Measurements from ENCODE around the gene CDH15.
"Not testable (repeated sequence)": the region's sequence is repeated elsewhere in the genome, so short reads cannot be mapped to it uniquely, and the experiment has no call there.

CDH15 gene

DNA sequence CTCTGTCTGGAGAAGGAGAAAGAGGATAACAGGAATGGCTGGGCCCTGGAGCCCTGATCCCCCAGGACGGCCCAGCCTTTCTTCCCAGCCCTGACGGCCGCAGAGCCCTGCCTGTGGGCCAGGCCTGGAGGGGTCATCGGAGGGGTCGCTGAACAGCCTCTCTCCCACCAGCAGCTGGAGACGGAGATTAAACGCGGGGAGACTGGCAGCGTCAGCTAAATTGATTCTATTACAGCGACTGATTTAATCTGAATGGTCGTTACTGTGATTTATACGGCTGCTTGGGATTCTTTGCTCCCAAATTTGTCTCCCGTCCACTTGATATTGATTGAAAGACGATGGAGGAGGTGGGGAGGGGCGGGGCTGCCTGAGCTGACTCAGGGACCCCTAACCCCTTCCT, 7.1 kb upstream of the CDH15 start:
- Mint-ChIP-seq H3K4me1 (no peaks in the 10 kb centered on the region), H3K9me3 (no peaks in the 10 kb centered on the region), H3K36me3 (ENCODE audit: insufficient read depth) (peaks cover 12% of the 10 kb centered on the region), H3K4me3 (no peak overlapping the region), H3K27me3 (peaks cover 9% of the 10 kb centered on the region), H3K27ac (ENCODE audit: low read depth) (no peak overlapping the region)
- no peak for ATAC-seq (replicated peaks; ENCODE audit: extremely low read depth, poor library complexity, severe bottlenecking)
- no peak for DNase-seq (ENCODE audit: low spot score in 2 of 2)

DNA sequence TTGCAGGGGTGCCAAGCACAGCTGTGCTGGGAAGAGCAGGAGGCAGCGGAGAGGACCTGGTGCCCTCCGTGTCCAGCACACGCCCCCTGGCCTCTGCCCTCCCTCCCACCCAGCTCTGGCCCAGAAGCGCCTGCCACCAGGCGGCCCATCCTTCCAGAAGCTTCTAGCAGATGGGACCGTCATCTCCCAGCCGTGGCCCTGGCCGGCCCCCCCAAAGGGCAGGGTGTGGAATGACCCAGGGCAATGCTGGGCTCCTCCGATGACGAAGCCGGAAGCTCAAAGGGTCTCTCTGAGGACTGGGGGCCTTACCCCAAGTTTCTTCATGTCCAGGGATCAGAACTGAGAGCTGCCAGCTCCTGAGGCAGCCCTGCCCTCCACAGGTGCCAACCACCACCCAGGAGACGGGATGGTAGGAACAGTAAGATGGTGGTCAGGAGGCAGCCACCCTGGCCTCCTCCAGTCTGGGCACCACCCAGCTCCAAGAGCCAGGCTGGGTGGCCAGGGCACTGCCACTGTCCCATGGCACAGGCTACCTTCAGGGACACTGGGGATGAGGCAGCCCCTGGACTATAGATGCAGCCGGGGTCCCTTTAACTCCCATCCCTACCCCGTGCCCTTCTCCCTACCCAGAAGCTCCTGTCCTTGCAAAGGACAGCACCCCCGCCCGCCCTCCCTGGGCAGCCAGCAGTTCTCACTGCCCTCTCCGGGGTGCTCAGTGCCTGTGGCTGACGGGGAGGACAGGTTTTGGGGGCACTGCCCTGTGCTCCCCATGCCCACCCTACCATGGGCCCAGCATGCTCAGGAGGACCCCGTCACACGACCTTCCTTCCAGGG, 6.5 kb upstream of the CDH15 start:
- Mint-ChIP-seq H3K4me1 (no peaks in the 10 kb centered on the region), H3K27me3 (peaks cover 9% of the 10 kb centered on the region), H3K27ac (ENCODE audit: low read depth) (no peak overlapping the region), H3K4me3 (no peak overlapping the region), H3K9me3 (no peaks in the 10 kb centered on the region), H3K36me3 (ENCODE audit: insufficient read depth) (peaks cover 12% of the 10 kb centered on the region)
- no peak for DNase-seq (ENCODE audit: low spot score in 2 of 2)
- ATAC-seq (replicated peaks; ENCODE audit: extremely low read depth, poor library complexity, severe bottlenecking), result no peak

DNA sequence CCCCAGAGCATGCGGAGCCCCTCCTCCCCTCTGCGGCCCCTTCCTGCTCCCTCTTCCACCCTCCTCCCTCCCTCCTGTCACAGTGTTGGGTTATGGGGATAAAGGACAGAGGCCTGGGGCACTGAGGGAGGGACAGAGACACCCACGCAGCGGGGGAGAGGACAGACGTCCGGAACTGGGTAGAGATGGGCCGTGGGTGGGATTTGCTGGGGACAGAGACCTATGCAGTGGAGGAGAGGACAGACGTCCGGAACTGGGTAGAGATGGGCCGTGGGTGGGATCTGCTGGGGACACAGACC, 5.9 kb upstream of the CDH15 start:
- H3K4me3 Mint-ChIP-seq; H3K9me3 Mint-ChIP-seq; H3K4me1 Mint-ChIP-seq; H3K27me3 Mint-ChIP-seq; ATAC-seq (replicated peaks; ENCODE audit: extremely low read depth, poor library complexity, severe bottlenecking); DNase-seq (ENCODE audit: low spot score in 2 of 2); H3K27ac Mint-ChIP-seq (ENCODE audit: low read depth): not testable (repeated sequence)
- peaks cover 13% of the 10 kb centered on the region for H3K36me3 Mint-ChIP-seq (ENCODE audit: insufficient read depth)

DNA sequence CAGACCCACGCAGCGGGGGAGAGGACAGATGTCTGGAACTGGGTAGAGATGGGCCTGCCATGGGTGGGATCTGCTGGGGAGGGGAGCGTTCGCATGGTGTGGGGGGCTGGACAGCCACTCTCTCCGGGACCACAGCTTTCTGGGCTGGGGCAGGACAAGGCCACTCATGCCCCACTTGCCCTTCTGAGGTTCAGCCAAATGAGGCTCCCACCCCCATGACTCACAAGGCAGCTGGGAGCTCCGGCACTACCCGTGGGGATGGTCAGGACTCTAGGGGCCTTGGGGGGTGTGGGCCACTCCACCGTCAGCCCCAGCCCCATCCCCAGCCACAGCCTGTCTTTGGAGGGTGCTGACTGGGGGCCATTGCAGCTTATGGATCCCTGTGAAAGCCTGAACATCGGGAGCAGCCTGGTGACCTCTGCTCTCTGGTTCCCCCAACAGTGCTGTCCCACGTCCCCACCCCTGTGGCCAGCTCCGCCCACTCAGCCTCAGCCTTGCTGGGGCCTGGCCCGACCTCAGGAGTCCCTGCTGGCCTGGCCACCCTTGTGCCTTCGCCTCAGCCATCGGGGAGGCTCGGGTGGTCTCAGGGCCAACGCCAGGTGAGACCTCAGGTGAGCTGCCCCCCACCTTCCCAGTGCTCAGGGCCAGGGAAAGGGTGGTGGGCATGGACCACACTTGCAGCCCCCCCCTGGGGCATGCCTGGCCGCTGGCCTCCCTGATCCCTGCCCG, 4.7 kb upstream of the CDH15 start:
- peaks cover 9% of the 10 kb centered on the region for H3K27me3 Mint-ChIP-seq
- H3K9me3 Mint-ChIP-seq, result no peaks in the 10 kb centered on the region
- H3K4me3 Mint-ChIP-seq, result no peak overlapping the region
- peaks cover 13% of the 10 kb centered on the region for H3K36me3 Mint-ChIP-seq (ENCODE audit: insufficient read depth)
- DNase-seq (ENCODE audit: low spot score in 2 of 2) (no peak), ATAC-seq (replicated peaks; ENCODE audit: extremely low read depth, poor library complexity, severe bottlenecking) (no peak)
- H3K4me1 Mint-ChIP-seq, result peaks cover 8% of the 10 kb centered on the region
- no peak overlapping the region for H3K27ac Mint-ChIP-seq (ENCODE audit: low read depth)

DNA sequence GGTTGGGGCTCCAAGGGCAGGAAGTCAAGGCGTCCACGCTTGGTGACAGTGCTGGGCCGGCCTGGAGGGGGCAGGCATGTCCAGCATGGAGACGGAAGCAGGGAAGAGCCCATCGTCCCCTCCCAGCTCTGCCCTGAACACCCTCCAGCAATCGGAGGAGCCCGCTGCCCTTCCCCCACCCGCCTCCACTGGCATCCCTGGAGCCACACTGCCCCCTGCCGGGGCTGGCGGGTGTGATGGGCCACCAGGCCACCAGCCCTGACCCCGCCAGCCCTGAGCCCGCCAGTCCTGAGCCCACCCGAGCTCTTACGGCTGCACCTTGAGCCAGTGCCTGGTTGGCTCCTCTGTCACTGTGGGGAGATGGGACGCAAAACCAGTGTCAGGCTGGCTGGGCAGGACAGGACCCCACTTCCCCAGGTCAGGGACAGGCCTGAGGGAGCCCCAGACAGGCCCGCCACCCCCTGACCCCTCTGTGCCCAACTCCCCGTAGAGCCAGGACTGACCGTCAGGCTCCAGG, 4.1 kb upstream of the CDH15 start:
- peaks cover 8% of the 10 kb centered on the region for H3K4me1 Mint-ChIP-seq
- no peak overlapping the region for H3K27ac Mint-ChIP-seq (ENCODE audit: low read depth)

DNA sequence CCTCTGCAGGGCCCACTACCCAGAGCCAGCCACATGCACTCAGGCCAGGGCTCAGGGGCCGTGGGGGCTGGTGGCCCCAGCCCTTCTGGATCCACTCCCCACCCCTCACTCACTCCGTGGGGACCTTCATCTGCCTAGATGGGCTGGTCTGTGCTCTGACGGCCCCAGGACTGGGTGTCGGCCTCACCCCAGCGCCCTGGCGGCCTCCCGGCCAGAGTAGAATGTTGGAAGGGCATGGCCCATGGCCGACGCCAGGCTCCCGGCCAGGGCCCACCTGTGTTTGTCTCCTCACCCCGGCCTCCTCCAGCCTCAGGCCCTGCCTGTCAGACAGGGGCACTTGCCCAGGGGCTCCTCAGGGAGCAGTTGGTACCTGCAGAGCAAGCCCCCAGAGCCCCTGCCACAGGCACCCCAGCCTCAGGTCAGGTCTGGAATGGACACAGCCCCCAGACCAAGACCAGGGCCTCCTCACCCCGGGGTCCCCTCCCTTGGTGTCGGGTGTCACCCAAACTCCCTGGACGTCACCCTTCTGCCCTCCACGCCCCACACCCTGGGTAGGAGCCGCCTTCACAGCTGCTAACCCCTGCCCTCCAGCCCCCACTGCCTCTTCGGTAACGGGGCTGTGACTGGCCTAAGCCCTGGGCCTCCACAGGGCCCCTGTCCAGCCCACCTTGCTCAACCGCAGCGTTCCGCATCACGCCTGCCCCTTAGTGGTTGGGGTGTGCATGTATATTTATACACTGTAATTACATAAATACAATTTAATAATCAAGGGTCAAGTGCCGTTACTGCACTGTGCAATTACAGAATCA, 3.0 kb upstream of the CDH15 start:
- Mint-ChIP-seq H3K27me3 (peaks cover 9% of the 10 kb centered on the region), H3K9me3 (no peaks in the 10 kb centered on the region)

More for the DNA sequence above, 4.1 kb upstream of the CDH15 start:
- H3K9me3 Mint-ChIP-seq, result no peaks in the 10 kb centered on the region
- H3K36me3 Mint-ChIP-seq (ENCODE audit: insufficient read depth), result peaks cover 10% of the 10 kb centered on the region
- H3K4me3 Mint-ChIP-seq, result no peak overlapping the region
- ATAC-seq (replicated peaks; ENCODE audit: extremely low read depth, poor library complexity, severe bottlenecking) (no peak), DNase-seq (ENCODE audit: low spot score in 2 of 2) (peak; percentile 58 to 81)
- H3K27me3 Mint-ChIP-seq, result peaks cover 9% of the 10 kb centered on the region

DNA sequence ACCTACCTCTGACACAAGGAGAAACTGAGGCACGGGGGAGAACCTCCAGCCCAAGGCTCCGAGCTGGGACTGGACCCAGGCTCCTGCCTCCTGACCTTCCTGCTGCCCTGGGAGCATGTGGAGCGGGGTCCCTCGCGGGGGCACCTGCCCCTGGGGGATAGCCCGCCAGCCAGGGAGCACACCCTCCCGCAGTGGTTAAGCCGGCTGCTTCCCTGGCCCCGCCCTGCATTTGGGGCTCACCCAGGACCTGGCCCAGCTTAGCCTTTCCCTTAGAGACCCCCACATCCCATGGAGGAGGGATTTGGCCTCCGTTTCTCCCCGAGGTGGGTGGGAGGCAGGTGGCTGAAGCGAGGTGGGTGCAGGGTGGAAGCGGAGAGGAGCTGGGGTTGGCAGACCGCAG, 1.8 kb upstream of the CDH15 start:
- Mint-ChIP-seq H3K4me3 (no peak overlapping the region), H3K36me3 (ENCODE audit: insufficient read depth) (peaks cover 8% of the 10 kb centered on the region), H3K4me1 (peaks cover 12% of the 10 kb centered on the region), H3K27me3 (peaks cover 9% of the 10 kb centered on the region), H3K27ac (ENCODE audit: low read depth) (no peak overlapping the region), H3K9me3 (no peaks in the 10 kb centered on the region)
- ATAC-seq (replicated peaks; ENCODE audit: extremely low read depth, poor library complexity, severe bottlenecking) (no peak), DNase-seq (ENCODE audit: low spot score in 2 of 2) (no peak)

More for the DNA sequence above, 3.0 kb upstream of the CDH15 start:
- Mint-ChIP-seq H3K27ac (ENCODE audit: low read depth) (no peak overlapping the region), H3K4me1 (peaks cover 12% of the 10 kb centered on the region), H3K4me3 (no peak overlapping the region), H3K36me3 (ENCODE audit: insufficient read depth) (peaks cover 8% of the 10 kb centered on the region)
- ATAC-seq (replicated peaks; ENCODE audit: extremely low read depth, poor library complexity, severe bottlenecking), result no peak
- DNase-seq (ENCODE audit: low spot score in 2 of 2), result no peak

DNA sequence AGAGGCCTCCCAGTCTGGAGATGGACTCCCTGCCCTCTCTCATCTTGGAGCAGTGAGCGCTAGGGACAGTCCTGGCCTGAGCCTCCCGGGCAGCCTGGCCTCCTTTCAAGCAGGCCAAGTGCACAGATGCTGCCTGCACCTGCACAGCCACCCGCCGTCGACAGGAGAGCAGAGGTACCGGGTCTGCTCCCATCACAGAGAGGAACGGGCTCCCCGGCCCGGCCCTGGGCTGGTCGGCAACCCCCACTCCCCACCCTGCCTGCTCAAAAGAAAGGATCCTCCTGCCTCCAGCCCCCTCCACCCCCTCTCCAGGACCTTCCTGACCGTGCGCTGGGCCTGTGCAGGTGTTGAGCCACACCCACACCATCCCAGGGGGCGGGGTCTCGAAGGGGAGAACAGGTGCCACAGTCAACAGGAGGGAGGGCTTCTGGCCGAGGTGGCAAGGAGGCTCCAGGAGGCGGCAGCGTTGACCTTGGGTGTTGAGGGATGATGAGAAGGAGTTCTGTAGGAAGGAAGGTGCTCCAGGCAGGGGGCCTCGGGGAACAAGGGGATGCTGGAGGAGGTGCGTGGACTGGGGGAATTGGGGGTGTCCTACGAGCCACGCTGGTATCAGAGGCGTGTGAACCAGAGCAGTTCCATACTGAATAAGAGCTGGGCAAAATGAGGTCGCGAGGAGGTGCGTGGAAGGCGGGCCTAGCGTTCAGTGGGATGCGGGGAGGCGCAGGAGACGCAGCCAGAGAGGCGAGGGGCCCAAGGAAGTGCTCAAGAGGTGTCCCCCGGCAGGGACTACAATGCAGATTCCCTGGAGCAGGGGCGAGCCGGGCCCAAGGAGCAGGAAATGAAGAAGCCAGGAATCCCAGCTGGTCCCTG, 967 bp upstream of the CDH15 start:
- Mint-ChIP-seq H3K9me3 (no peaks in the 10 kb centered on the region), H3K27ac (ENCODE audit: low read depth) (peak overlapping the region; percentile 60), H3K4me3 (peak overlapping the region; percentile 75), H3K27me3 (peaks cover 9% of the 10 kb centered on the region), H3K36me3 (ENCODE audit: insufficient read depth) (peaks cover 4% of the 10 kb centered on the region), H3K4me1 (peaks cover 12% of the 10 kb centered on the region)
- DNase-seq (ENCODE audit: low spot score in 2 of 2) (no peak), ATAC-seq (replicated peaks; ENCODE audit: extremely low read depth, poor library complexity, severe bottlenecking) (no peak)

DNA sequence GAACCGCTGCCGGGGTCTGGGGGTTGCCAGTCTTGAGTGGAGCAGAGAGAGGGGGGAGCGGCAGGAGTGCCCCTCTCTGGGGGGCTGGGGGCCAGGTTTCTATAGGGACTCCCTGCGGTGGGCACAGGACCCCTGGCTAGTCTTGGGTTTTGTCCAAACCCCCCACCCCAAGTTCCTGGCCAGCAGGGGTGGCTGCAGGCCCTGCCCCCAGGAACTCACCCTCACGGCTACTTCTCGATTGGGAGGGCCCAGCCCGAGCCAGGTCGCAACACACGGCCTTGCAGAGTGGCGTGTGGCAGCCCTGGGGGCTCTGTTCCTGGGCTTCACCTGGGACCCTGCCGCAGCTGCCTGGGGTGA, 601 bp downstream of the CDH15 start:
- DNase-seq (ENCODE audit: low spot score in 2 of 2) (no peak), ATAC-seq (replicated peaks; ENCODE audit: extremely low read depth, poor library complexity, severe bottlenecking) (no peak)
- H3K27me3 Mint-ChIP-seq, result peaks cover 9% of the 10 kb centered on the region
- peaks cover 4% of the 10 kb centered on the region for H3K36me3 Mint-ChIP-seq (ENCODE audit: insufficient read depth)
- peak overlapping the region; percentile 75 for H3K4me3 Mint-ChIP-seq
- peaks cover 12% of the 10 kb centered on the region for H3K4me1 Mint-ChIP-seq
- H3K9me3 Mint-ChIP-seq, result no peaks in the 10 kb centered on the region
- H3K27ac Mint-ChIP-seq (ENCODE audit: low read depth), result no peak overlapping the region

DNA sequence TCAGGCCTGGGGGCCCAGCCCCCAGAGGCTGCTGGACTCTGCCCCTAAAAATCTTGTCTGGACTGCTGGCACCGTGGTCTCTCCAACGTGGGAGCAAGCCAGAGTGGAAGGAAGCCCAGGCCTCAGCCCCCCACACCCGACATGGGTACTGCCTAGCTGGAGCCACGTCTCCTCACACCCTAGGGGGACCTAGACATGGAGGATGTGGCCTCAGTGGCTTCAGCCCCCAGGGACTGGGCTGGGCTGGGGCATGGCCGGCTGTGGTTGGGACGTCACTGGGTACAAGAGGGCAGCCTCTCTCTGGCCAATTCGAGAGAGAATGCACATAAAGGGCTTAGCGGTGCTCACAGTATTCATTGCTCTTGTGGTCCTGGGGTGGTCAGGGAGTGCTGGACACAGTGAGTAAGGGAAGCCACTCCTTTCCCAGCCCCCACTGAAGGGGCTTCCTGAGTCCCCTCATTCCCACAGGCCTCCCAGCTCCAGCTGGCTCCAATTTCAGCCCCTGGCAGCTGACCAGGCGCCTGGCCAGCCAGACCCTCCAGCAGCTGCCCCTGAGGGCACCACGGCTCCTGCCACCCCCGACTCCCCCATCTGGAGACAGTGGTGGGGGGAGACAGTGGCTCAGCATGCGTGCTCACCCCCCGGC, 1.1 kb downstream of the CDH15 start:
- DNase-seq (ENCODE audit: low spot score in 2 of 2) (no peak), ATAC-seq (replicated peaks; ENCODE audit: extremely low read depth, poor library complexity, severe bottlenecking) (no peak)
- Mint-ChIP-seq H3K36me3 (ENCODE audit: insufficient read depth) (peaks cover 3% of the 10 kb centered on the region), H3K9me3 (no peaks in the 10 kb centered on the region), H3K4me1 (peaks cover 12% of the 10 kb centered on the region), H3K27me3 (peaks cover 9% of the 10 kb centered on the region), H3K27ac (ENCODE audit: low read depth) (no peak overlapping the region), H3K4me3 (no peak overlapping the region)

DNA sequence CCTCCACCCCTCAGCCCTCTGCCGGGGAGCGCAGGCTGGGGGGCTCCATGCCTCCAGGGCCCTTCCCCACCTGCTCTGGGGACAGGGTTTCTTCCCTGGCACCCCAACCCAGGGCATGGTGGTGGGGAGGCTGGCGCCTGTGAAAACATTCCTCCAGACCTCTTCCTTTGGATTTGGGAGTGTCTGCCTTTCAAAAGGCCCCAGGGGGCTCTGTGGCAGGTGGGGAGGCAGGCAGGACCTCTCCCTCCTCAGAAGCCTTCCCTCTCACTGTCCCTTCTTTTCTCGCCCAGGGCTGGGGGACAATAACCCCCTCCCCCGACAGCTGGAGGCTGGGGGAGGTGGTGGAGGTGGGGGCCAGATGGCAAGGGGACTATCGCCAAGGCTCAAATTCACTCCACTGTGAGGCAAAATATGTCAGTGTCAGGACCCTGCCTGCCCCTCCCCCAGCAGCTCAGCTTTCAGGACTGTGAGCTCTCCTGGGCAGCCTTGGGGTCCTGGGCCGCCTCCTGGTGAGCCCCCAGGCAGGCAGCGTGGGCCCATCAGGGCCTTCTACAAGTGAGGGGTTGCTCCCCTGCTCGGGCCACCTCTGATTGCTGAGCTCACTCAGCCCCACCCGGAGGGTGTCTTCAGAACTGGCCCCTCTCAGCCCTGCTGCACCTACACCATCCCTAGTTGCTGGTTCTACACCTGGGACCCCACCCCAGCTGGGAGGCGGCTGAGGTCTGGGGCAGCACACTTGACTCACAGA, 1.8 kb downstream of the CDH15 start:
- Mint-ChIP-seq H3K27ac (ENCODE audit: low read depth) (no peak overlapping the region), H3K4me3 (no peak overlapping the region), H3K36me3 (ENCODE audit: insufficient read depth) (peaks cover 3% of the 10 kb centered on the region), H3K9me3 (no peaks in the 10 kb centered on the region), H3K4me1 (peaks cover 12% of the 10 kb centered on the region), H3K27me3 (peaks cover 9% of the 10 kb centered on the region)
- DNase-seq (ENCODE audit: low spot score in 2 of 2) (no peak), ATAC-seq (replicated peaks; ENCODE audit: extremely low read depth, poor library complexity, severe bottlenecking) (no peak)
